NCI-H146 treated with DMSO at 0.1 percent for 48 hours (cell line): ENCODE data around the gene PALM.
"Not testable (repeated sequence)": the region's sequence is repeated elsewhere in the genome, so short reads cannot be mapped to it uniquely, and the experiment has no call there.

Experiments used
- DNase-seq: peaks from one replicate; lab custom pipeline; 2025; ENCODE audit not compliant: unreplicated experiment; lab: John Stamatoyannopoulos, UW

The PALM gene

GRCh38 chr19:729965-730668 lies 21.4 kb downstream of the PALM start:
- DNase-seq = no peak

- no peak for DNase-seq
Measured at GRCh38 chr19:731000-731399, 22.3 kb downstream of the PALM start.

- no peak for DNase-seq
Measured at GRCh38 chr19:732148-733069, 23.7 kb downstream of the PALM start.

- DNase-seq = no peak
Measured at GRCh38 chr19:734716-735115, 26.0 kb downstream of the PALM start.

- DNase-seq = no peak
Measured at GRCh38 chr19:736125-736524, 27.4 kb downstream of the PALM start.

- no peak for DNase-seq
Measured at GRCh38 chr19:737591-738093, 28.9 kb downstream of the PALM start.

GRCh38 chr19:738509-739128 lies 29.9 kb downstream of the PALM start:
- no peak for DNase-seq

GRCh38 chr19:739998-740715 lies 31.4 kb downstream of the PALM start:
- DNase-seq = no peak

- not testable (repeated sequence) for DNase-seq
Measured at GRCh38 chr19:740816-741505, 32.2 kb downstream of the PALM start.

GRCh38 chr19:741506-742131 lies 32.9 kb downstream of the PALM start:
- DNase-seq = no peak

GRCh38 chr19:742540-743075 lies 33.9 kb downstream of the PALM start:
- no peak for DNase-seq

GRCh38 chr19:743168-743687 lies 34.5 kb downstream of the PALM start:
- no peak for DNase-seq

GRCh38 chr19:745138-745537 lies 36.4 kb downstream of the PALM start:
- not testable (repeated sequence) for DNase-seq

GRCh38 chr19:746208-746819 lies 37.6 kb downstream of the PALM start:
- DNase-seq = no peak

GRCh38 chr19:746956-747355 lies 38.2 kb downstream of the PALM start:
- DNase-seq = no peak

- no peak for DNase-seq
Measured at GRCh38 chr19:747432-748273, 38.9 kb downstream of the PALM start.

- DNase-seq = no peak
Measured at GRCh38 chr19:748274-748598, 39.5 kb downstream of the PALM start.

- no peak for DNase-seq
Measured at GRCh38 chr19:749811-750210, 41.1 kb downstream of the PALM start.
